Limb (tissue), 2 donors: ENCODE data around the gene CAPN2.
A peak's percentile ranks its signal among the peaks of the same experiment; 100 is the strongest.

Source experiments
- DNase-seq, 2 donors: peaks; one replicate each; pipeline ENCODE4 v3.0.0-alpha.2; 2016; ENCODE audit errors: extremely low spot score in 2 of 2

CAPN2 gene

GRCh38 chr1:223712194-223712849 is at the start of gene CAPN2:
Gene CAPN2 (plus strand): TSS chr1:223712539. CDS start chr1:223712641, 102 bp downstream.
- peak; percentile 71 to 87 for DNase-seq

- DNase-seq, result no peak
These were observed 49.4 kb upstream of the CAPN2 start for GRCh38 chr1:223662943-223663342.

- no peak for DNase-seq
These were observed 48.2 kb upstream of the CAPN2 start for GRCh38 chr1:223664106-223664505.

GRCh38 chr1:223665592-223666312 is 46.6 kb upstream of the CAPN2 start, which contains the start of gene CAPN8:
Gene CAPN8 (minus strand): TSS chr1:223665701. CDS start chr1:223665646, 55 bp downstream.
- no peak for DNase-seq

- no peak for DNase-seq
These were observed 44.7 kb upstream of the CAPN2 start for GRCh38 chr1:223667484-223668182.

- DNase-seq, result no peak
These were observed 43.1 kb upstream of the CAPN2 start for GRCh38 chr1:223669003-223669795.

GRCh38 chr1:223670458-223671159 is 41.7 kb upstream of the CAPN2 start:
- DNase-seq, result no peak

- DNase-seq, result no peak
These were observed 38.0 kb upstream of the CAPN2 start for GRCh38 chr1:223674119-223674890.

- DNase-seq, result no peak
These were observed 33.5 kb upstream of the CAPN2 start for GRCh38 chr1:223678841-223679240.

- no peak for DNase-seq
These were observed 32.2 kb upstream of the CAPN2 start for GRCh38 chr1:223680188-223680587.

- DNase-seq, result no peak
These were observed 29.8 kb upstream of the CAPN2 start for GRCh38 chr1:223682502-223682901.

- DNase-seq, result peak; percentile 47 to 84
These were observed 28.5 kb upstream of the CAPN2 start for GRCh38 chr1:223683586-223684487.

GRCh38 chr1:223684488-223684792 is 27.9 kb upstream of the CAPN2 start:
- no peak for DNase-seq

- no peak for DNase-seq
These were observed 21.2 kb upstream of the CAPN2 start for GRCh38 chr1:223691121-223691520.

GRCh38 chr1:223695014-223695548 is 17.3 kb upstream of the CAPN2 start:
- DNase-seq, result no peak

GRCh38 chr1:223695941-223696340 is 16.4 kb upstream of the CAPN2 start:
- no peak for DNase-seq

GRCh38 chr1:223700388-223700918 is 11.9 kb upstream of the CAPN2 start:
- no peak for DNase-seq

- no peak for DNase-seq
These were observed 11.2 kb upstream of the CAPN2 start for GRCh38 chr1:223700942-223701637.
